ENCODE data around the gene GDF7.

DNA sequence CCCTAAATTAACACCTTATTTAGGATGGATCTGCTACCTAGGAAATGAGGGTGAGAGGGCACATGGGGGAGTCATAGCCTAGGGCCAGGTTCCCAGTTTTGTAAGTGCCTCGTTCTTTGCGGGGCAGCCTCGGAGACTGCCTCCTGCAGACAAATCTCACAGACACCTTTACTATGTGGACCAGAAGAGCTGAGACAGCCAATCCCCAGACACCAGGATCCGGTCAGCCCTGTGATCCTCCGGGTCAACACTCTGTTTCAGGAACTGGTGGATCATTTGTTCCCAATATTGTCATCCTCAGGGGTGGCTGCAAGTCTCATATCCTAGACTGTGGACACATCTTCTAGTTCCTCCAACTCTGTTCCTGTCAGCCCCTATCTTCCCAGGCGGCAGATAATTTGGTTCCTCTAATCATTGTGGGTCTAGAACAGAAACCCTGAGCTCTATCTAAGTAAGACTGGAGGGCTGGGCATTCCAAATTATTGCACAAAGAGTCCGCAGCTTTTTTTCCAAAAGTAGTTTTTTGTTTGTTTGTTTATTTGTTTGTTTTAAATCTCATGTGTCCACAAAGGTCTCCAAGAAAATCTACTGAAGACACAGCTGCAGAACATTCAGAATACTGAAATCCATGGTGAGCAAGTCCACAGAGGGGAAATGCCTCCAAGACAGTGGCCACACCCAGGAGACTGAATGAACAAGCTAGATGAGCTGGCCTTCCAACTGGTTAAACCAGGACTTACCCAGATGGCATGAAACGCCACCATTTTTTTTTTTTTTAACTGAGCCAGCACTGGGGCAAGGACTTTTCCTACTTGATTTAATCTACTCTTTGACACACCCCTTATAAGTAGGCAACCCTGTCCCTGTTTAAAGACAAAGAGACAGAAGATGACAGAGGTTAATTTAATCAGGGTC is 6.2 kb upstream of the GDF7 start:
- TF ChIP-seq POLR2A (IDR thresholded peaks at IDR 0.05), result no peak
- TF ChIP-seq, protein P1, sequence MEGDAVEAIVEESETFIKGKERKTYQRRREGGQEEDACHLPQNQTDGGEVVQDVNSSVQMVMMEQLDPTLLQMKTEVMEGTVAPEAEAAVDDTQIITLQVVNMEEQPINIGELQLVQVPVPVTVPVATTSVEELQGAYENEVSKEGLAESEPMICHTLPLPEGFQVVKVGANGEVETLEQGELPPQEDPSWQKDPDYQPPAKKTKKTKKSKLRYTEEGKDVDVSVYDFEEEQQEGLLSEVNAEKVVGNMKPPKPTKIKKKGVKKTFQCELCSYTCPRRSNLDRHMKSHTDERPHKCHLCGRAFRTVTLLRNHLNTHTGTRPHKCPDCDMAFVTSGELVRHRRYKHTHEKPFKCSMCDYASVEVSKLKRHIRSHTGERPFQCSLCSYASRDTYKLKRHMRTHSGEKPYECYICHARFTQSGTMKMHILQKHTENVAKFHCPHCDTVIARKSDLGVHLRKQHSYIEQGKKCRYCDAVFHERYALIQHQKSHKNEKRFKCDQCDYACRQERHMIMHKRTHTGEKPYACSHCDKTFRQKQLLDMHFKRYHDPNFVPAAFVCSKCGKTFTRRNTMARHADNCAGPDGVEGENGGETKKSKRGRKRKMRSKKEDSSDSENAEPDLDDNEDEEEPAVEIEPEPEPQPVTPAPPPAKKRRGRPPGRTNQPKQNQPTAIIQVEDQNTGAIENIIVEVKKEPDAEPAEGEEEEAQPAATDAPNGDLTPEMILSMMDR (IDR thresholded peaks at IDR 0.05), result no peak
